NK-92 (cell line): ENCODE data around the gene RPS3A.
"Not testable (repeated sequence)": the region's sequence is repeated elsewhere in the genome, so short reads cannot be mapped to it uniquely, and the experiment has no call there.

Experiments
- DNase-seq: peaks from one replicate; lab custom pipeline; 2025; ENCODE audit not compliant: unreplicated experiment; lab: John Stamatoyannopoulos, UW

RPS3A gene

DNA sequence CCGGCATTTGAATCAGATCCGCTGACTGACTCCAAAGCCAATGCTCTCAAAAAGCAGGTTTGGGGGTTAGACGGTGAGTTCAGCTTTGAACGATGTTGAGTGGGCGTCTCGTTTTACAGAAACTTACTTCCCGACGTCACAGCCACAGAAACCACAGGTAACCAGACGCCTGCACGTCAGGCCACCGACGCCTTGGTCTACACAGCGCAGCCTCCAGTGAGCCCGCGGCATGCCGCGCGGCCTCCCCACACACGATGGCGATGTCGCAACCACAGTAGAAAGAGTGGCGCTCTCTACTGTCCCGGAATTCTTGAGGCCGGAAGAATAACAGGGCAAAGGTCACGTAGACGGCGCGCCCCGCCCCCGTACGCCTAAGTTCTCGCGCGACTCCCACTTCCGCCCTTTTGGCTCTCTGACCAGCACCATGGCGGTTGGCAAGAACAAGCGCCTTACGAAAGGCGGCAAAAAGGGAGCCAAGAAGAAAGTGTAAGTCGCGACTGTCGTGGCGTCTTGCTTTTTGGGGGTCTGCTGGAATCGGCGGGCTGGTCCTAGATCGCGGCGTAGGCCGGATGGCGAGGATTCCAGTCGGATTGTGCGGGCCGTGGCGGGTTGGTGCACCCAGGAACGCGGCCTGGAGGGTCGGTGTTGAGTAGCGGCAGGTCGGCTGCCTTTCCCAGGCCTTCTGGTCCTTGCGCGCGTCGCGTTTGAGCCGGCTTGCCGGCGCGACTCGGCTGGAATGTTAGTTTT lies at the start of gene RPS3A:
Gene RPS3A, plus strand, starts transcription at position 400 of the 747 bp plus-strand sequence. Its CDS starts 25 bp downstream, at position 425.
- peak; percentile 92 for DNase-seq

GRCh38 chr4:151052785-151053184 lies 46.6 kb upstream of the RPS3A start:
- no peak for DNase-seq

DNA sequence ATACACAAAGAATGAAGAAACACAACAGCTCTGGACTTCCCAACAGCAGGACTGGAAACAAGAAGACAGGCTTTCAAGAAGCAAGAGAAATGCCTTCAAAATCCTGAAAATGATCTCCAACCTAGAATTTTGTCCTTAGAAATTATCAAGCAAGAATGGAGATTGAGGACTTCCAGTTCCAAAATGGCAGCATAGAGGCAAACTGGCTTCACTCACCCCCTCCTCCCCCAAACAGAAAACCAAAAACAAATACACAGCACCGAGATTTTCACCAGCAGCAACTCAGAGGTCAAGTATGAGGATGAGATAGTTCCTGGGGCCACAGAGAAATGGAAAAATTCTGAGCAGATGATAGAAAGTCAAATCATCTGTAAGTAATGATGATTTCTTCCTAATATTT lies 43.9 kb upstream of the RPS3A start:
- no peak for DNase-seq

- not testable (repeated sequence) for DNase-seq
These were observed 36.3 kb upstream of the RPS3A start for GRCh38 chr4:151063143-151063542.

GRCh38 chr4:151067316-151067970 lies 32.0 kb upstream of the RPS3A start:
- DNase-seq = no peak

- no peak for DNase-seq
These were observed 25.0 kb upstream of the RPS3A start for GRCh38 chr4:151074416-151074916.

- not testable (repeated sequence) for DNase-seq
These were observed 21.4 kb upstream of the RPS3A start for GRCh38 chr4:151077978-151078377.

DNA sequence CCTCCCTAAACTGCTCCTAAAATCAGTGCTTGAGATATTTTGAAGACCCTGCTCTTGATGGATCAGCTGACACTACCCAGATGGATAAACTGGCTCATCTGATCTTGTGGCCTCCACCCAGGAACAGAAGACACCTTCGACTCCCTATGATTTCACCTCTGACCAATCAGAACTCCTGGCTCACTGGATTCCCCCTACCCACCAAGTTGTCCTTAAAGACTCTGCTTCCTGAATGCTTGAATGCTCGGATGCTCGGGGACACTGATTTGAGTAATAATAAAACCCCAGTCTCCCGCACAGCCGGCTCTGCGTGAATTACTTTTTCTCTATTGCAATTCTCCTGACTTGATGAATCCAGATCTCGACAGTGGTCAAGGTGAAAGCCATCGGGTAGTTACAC lies 12.0 kb upstream of the RPS3A start:
- DNase-seq = no peak

DNA sequence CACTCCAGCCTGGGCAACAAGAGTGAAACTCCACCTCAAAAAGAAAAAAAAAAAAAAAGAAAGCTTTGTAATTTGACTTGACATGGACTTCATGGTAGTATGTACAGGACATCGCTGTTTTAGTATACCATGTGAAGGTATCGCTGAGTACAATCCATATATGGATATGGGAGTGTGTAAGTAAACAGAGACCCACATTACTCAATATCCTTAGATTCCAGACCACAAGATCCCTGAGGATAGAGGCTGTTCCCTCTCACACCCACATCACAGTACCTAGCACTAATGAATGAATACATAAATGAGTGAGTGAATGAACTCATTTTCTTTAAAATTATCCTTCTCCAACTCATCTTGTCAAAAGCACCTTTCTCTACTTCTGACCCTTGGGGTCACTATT lies 8.4 kb upstream of the RPS3A start:
- no peak for DNase-seq

DNA sequence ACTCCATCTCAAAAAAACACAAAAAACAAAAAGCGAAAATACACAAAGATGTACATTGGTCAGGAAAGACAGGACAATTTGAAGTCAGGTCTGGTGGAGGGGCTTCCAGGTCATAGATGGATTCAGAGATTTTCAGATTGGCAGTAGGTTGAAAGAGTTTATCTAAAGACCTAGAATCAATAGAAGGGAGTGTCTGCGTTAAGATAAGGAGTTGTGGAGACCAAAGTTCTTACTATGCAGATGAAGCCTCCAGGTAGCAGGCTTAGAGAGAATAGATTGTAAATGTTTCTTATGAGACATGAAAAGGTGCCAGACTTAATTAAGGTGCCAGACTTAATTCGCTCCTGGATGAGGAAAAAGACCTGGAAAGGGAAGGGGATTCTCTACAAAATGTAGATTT lies 6.9 kb upstream of the RPS3A start:
- DNase-seq = no peak

- no peak for DNase-seq
These were observed 6.2 kb upstream of the RPS3A start for GRCh38 chr4:151093203-151093602.

- no peak for DNase-seq
These were observed 5.1 kb upstream of the RPS3A start for GRCh38 chr4:151094290-151094751.

- DNase-seq = no peak
These were observed 4.3 kb upstream of the RPS3A start for GRCh38 chr4:151095142-151095541.

DNA sequence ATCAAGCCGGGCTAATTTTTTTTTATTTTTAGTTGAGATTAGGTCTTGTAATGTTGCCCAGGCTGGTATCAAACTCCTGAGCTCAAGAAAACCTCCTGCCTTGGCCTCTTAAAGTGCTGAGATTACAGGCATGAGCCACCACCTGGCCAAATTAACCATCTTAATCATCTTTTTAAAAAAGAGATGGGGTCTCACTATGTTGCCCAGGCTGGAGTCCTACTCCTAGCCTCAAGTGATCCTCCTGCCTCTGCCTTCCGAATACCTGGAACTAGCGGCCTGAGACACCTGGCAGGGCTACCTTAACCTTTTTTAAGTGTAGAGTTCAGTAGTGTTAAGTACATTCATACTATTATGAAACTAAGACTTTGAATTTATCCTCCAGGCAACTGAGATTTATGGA lies 1.7 kb upstream of the RPS3A start:
- DNase-seq = no peak

- DNase-seq = no peak
These were observed 524 bp upstream of the RPS3A start for GRCh38 chr4:151098979-151099228.

- no peak for DNase-seq
These were observed 569 bp downstream of the RPS3A start for GRCh38 chr4:151099976-151100417.

DNA sequence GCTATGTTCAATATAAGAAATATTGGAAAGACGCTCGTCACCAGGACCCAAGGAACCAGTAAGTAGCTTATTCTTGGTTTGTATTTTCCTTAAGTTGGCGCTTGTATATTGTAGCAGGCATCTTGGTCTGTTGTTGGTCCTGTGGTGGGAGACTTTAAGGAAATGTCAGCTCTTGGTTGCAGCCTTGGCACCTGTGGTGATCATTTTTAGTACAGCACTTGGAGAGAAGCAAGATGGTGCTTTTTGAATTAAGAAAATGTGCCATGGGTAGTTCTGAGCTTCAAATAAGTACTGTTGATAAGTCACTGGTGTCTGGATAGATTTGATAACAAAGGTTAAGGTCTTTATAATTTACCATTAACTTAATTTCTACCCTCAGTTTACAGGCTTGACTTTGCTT lies 1.1 kb downstream of the RPS3A start:
- no peak for DNase-seq

DNA sequence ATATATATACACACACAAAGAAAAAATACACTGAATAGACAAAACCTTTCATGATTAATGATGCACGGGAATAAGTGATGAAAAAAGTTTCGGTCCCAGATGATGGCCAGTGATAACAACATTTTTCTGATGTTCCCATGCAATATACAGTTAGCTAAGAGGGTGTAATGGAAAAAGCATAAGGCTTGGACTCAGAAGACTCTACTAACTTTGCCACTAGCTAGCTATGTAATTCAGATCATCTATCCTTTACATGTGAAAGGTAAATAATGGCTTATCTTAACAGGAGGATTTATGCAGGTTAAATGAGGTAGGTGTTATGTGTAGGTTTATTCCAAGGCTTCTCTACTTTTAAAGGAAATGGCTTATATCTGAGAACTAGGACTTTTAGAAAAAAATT lies 4.3 kb downstream of the RPS3A start:
- no peak for DNase-seq

DNA sequence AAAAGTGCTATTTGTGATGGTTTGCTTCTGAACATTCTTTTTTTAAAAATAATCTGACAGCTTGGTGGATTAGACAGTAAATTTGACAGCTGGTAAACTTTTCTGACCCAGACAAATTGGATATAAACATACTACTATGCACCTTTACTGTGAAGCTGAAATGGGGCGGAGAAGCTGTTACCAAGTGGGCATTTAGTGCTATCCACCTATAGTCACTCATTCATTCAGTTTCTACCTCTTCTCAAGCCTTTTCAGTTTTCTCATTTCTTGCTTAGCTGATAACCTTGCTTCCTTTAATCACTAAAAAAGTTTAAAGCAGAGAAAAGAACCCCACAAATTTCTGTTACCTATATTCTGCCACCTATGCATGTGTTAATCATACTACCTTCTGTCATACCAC lies 5.2 kb downstream of the RPS3A start:
- DNase-seq = no peak

GRCh38 chr4:151105454-151106032 lies 6.1 kb downstream of the RPS3A start:
- no peak for DNase-seq

- no peak for DNase-seq
These were observed 7.6 kb downstream of the RPS3A start for GRCh38 chr4:151107063-151107462.

GRCh38 chr4:151110236-151110635 lies 10.8 kb downstream of the RPS3A start:
- no peak for DNase-seq
